ENCODE results near the gene FXYD7.

FXYD7 gene

DNA sequence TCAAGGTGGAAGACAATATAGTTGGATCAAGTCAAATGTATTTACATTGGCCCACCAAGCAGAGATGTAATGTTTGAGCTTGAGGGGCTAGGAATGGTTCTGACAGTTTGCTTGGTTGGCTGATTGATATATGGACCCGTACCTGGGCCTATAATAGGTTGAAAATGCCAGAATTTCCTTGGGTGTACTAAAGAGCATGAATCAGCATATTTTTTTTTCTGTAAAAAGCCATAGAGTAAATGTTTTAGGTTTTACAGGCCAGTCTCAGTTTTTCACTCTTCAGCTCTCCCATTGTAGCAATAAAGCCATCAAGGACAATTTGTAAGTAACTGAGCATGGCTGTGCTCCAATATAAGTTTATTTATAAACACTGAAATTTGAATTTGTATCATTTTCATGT is 38.3 kb downstream of the FXYD7 start:
- Histone ChIP-seq H3K9me3 (ENCODE audit: low read length) (peaks cover 7% of the 10 kb centered on the region; the same call in 1 of the 2 replicates), H3K9me2 (ENCODE audit: low read depth, low read length) (no peaks in the 10 kb centered on the region), H3K4me2 (ENCODE audit: low read length) (no peak overlapping the region), H3K4me3 (ENCODE audit: low read depth, low read length, poor library complexity, severe bottlenecking) (no peak overlapping the region), H3K27ac (ENCODE audit: low read depth, low read length, poor library complexity, severe bottlenecking) (no peak overlapping the region), H2AFZ (ENCODE audit: low read length) (no peak overlapping the region), H3K36me3 (ENCODE audit: insufficient read depth, low read length) (no peaks in the 10 kb centered on the region), H3K27me3 (ENCODE audit: insufficient read depth, low read length) (no peaks in the 10 kb centered on the region), H3K79me2 (ENCODE audit: insufficient read depth, low read length) (no peaks in the 10 kb centered on the region), H3K9ac (ENCODE audit: low read length) (no peak overlapping the region), H3F3A (ENCODE audit: insufficient read depth, low read length) (no peaks in the 10 kb centered on the region), H3K4me1 (ENCODE audit: insufficient read depth, low read length, severe bottlenecking) (no peaks in the 10 kb centered on the region), H4K20me1 (ENCODE audit: insufficient read depth, low read length) (no peaks in the 10 kb centered on the region)
- TF ChIP-seq, protein P1, sequence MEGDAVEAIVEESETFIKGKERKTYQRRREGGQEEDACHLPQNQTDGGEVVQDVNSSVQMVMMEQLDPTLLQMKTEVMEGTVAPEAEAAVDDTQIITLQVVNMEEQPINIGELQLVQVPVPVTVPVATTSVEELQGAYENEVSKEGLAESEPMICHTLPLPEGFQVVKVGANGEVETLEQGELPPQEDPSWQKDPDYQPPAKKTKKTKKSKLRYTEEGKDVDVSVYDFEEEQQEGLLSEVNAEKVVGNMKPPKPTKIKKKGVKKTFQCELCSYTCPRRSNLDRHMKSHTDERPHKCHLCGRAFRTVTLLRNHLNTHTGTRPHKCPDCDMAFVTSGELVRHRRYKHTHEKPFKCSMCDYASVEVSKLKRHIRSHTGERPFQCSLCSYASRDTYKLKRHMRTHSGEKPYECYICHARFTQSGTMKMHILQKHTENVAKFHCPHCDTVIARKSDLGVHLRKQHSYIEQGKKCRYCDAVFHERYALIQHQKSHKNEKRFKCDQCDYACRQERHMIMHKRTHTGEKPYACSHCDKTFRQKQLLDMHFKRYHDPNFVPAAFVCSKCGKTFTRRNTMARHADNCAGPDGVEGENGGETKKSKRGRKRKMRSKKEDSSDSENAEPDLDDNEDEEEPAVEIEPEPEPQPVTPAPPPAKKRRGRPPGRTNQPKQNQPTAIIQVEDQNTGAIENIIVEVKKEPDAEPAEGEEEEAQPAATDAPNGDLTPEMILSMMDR (IDR thresholded peaks at IDR 0.05; ENCODE audit: low read length): no peak
- no peak for TF ChIP-seq EZH2 (IDR thresholded peaks at IDR 0.05; ENCODE audit: borderline replicate concordance, low read length)

DNA sequence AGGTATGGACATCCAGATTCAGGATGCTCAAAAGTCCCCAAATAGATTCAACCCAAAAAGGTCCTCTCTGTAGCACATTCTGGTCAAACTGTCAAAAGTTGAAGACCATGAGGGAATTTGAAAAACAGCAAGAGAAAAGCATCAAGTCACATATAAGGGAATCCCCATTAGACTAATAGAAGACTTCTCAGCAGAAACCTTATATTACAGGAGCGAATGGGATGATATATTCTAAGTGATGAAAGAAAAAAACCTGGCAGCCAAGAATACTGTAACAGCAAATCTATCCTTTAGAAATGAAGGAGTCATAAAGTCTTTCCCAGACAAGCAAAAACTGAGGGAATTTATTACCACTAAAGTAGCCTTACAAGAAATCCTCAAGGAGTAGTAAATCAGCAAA is 41.2 kb downstream of the FXYD7 start:
- no peaks in the 10 kb centered on the region for H3F3A ChIP-seq (ENCODE audit: insufficient read depth, low read length)
- no peaks in the 10 kb centered on the region for H3K4me1 ChIP-seq (ENCODE audit: insufficient read depth, low read length, severe bottlenecking)
- H3K27me3 ChIP-seq (ENCODE audit: insufficient read depth, low read length): no peaks in the 10 kb centered on the region
- no peak overlapping the region for H2AFZ ChIP-seq (ENCODE audit: low read length)
- H3K9me2 ChIP-seq (ENCODE audit: low read depth, low read length): no peaks in the 10 kb centered on the region
- no peaks in the 10 kb centered on the region for H3K9me3 ChIP-seq (ENCODE audit: low read length)
- H3K9ac ChIP-seq (ENCODE audit: low read length): no peak overlapping the region
- no peak overlapping the region for H3K4me3 ChIP-seq (ENCODE audit: low read depth, low read length, poor library complexity, severe bottlenecking)
- no peaks in the 10 kb centered on the region for H4K20me1 ChIP-seq (ENCODE audit: insufficient read depth, low read length)
- H3K79me2 ChIP-seq (ENCODE audit: insufficient read depth, low read length): no peaks in the 10 kb centered on the region
- H3K4me2 ChIP-seq (ENCODE audit: low read length): no peak overlapping the region
- no peak for TF ChIP-seq EZH2 (IDR thresholded peaks at IDR 0.05; ENCODE audit: borderline replicate concordance, low read length)
- TF ChIP-seq, protein P1 (IDR thresholded peaks at IDR 0.05; ENCODE audit: low read length): no peak
- no peak overlapping the region for H3K27ac ChIP-seq (ENCODE audit: low read depth, low read length, poor library complexity, severe bottlenecking)
- no peaks in the 10 kb centered on the region for H3K36me3 ChIP-seq (ENCODE audit: insufficient read depth, low read length)

DNA sequence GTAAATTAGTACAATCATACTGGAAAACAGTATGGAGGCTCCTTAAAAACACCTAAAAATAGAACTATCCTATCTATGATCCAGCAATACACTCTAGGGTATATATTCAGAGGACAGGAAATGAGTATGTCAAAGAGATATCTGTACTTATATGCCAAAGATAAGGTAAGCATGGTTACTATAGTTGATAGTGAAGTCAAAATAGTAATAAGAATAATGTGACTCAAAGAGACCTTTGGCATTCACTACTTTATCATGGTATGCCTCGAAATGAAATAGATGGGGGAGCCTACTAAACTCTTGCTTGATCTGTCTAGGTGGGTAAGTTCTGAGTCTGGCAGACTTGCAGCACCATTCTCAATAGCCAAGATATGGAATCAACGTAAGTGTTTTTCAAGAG is 41.8 kb downstream of the FXYD7 start:
- Histone ChIP-seq H3K4me1 (ENCODE audit: insufficient read depth, low read length, severe bottlenecking) (no peaks in the 10 kb centered on the region), H3K4me2 (ENCODE audit: low read length) (no peak overlapping the region), H3K36me3 (ENCODE audit: insufficient read depth, low read length) (no peaks in the 10 kb centered on the region), H3K9me3 (ENCODE audit: low read length) (no peaks in the 10 kb centered on the region), H3K9me2 (ENCODE audit: low read depth, low read length) (no peaks in the 10 kb centered on the region), H3K79me2 (ENCODE audit: insufficient read depth, low read length) (no peaks in the 10 kb centered on the region), H3K9ac (ENCODE audit: low read length) (no peak overlapping the region), H3F3A (ENCODE audit: insufficient read depth, low read length) (no peaks in the 10 kb centered on the region), H2AFZ (ENCODE audit: low read length) (no peak overlapping the region), H4K20me1 (ENCODE audit: insufficient read depth, low read length) (no peaks in the 10 kb centered on the region), H3K27me3 (ENCODE audit: insufficient read depth, low read length) (no peaks in the 10 kb centered on the region), H3K27ac (ENCODE audit: low read depth, low read length, poor library complexity, severe bottlenecking) (no peak overlapping the region), H3K4me3 (ENCODE audit: low read depth, low read length, poor library complexity, severe bottlenecking) (no peak overlapping the region)
- TF ChIP-seq EZH2 (IDR thresholded peaks at IDR 0.05; ENCODE audit: borderline replicate concordance, low read length): no peak
- TF ChIP-seq, protein P1 (IDR thresholded peaks at IDR 0.05; ENCODE audit: low read length): no peak

Measured in OCI-LY1 (cell line).